Inflammatory macrophage treated with lipopolysaccharide for 4 hours (primary cell): Measurements from ENCODE around the gene FOXN3.

Experiments used
- DNase-seq: peaks from one replicate; pipeline ENCODE4 v3.0.0-alpha.2; 2020

Gene FOXN3

GRCh38 chr14:89248411-89249064 lies 168.5 kb downstream of the FOXN3 start:
- no peak for DNase-seq

GRCh38 chr14:89247457-89248122 lies 169.4 kb downstream of the FOXN3 start:
- DNase-seq = no peak

DNA sequence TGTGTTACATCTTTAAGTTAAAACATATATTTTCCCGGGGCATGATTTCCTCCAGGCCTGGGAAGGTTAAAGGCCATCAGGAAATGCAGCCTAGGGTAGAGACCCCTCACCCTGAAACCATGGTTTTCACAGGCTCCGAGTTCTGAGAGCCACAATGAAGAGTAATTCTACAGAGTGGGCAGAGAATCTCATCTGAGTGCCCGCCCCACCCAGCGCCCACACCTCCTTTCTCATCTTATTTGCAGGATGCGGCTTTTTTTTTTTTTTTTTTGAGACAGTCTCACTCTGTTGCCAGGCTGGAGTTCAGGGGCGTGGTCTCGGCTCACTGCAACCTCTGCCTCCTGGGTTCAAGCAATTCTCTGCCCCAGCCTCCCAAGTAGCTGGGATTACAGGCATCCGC lies 170.7 kb downstream of the FOXN3 start:
- DNase-seq = no peak

- no peak for DNase-seq
These were observed 171.2 kb downstream of the FOXN3 start for GRCh38 chr14:89245802-89246201.

- DNase-seq = no peak
These were observed 172.3 kb downstream of the FOXN3 start for GRCh38 chr14:89244720-89245119.

DNA sequence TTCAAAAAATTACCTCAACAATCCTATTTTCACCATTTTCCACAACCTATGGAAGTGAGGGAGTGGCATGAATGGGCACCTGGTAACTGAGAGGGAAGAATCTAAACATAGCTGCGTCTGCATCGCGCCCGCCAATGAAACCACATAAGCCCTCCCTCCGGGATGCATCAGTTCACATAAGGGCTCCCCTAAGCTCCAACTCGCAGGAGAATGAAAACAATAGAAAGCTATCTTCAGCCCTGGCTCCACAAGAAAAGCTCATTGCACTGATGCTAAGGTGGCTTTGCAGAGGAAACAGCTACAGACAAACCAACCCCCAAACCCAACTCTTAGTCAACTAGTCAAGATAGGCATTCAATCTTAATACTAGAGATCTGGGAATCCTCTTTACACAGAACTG lies 173.3 kb downstream of the FOXN3 start:
- DNase-seq = no peak

- no peak for DNase-seq
These were observed 173.7 kb downstream of the FOXN3 start for GRCh38 chr14:89243286-89243685.

DNA sequence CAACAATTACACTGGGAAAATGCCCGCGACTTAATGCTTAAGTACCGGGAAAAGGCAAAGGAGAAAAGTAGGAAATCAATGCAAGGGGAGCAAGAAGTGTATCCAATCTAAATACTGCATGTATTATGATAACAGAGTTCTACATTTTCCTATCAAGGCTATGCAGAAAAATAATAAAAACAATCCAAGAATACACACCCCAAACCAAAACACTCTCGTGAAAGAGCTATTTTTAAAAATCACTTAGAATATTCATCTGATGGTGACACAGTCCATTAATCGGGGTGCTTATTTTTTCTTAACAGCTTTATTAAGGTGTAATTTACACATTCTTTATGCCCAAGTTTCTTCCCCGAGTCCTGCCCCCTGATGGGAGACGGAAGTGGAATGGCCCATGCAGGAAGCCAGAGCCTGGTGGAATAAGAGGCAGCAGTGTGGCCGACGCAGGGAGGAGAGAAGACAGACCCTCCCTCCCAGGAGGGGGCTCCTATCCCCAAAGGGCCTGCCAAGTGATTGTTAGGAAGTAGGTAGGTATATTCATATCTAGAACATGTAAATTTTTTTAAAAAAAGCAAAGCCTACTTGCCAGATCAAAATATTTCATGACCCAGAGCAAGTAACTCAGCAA lies 174.3 kb downstream of the FOXN3 start:
- no peak for DNase-seq

GRCh38 chr14:89241934-89242651 lies 174.9 kb downstream of the FOXN3 start:
- no peak for DNase-seq

GRCh38 chr14:89241257-89241656 lies 175.8 kb downstream of the FOXN3 start:
- DNase-seq = peak; percentile 36

- DNase-seq = no peak
These were observed 176.6 kb downstream of the FOXN3 start for GRCh38 chr14:89240414-89240813.

DNA sequence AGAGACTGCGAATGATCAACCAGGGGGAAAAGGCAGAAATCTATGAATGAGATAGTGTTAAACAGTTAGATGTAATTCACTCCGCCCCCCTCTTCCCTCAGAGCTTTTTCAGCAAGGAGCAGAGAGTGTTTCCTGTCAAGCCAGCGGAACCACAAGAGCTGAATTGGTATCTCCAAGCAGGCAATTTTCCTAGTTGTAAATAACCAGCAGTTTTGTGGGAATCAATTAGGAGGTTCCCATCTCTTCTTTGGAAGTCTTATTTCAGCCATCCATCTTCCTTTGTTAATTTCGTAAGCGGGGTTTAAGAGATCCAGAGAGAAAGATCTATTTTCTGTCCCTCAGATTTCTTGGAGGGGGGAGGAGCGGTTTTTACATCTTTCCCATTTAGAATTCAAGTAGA lies 178.0 kb downstream of the FOXN3 start:
- DNase-seq = no peak

- no peak for DNase-seq
These were observed 179.0 kb downstream of the FOXN3 start for GRCh38 chr14:89237921-89238529.

- DNase-seq = no peak
These were observed 180.2 kb downstream of the FOXN3 start for GRCh38 chr14:89236851-89237250.

DNA sequence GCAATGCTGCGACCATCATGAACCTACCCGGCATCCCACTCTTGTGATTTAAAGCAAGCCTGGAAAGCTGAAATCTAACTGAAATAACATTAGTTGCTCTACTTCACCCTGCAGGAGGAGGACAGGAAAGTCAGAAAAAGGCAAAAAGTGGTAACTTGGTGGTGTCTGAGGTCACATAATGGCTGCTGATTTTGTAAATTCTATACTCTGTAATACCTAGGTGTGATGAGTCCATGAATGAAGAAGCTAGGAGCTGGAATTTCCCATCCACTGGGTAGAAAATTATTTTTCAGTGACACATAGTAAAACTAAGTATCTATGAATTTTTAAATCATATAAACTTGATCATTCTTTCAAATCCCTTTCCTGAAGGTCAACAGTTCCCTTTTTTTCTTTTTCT lies 183.8 kb downstream of the FOXN3 start:
- DNase-seq = no peak

DNA sequence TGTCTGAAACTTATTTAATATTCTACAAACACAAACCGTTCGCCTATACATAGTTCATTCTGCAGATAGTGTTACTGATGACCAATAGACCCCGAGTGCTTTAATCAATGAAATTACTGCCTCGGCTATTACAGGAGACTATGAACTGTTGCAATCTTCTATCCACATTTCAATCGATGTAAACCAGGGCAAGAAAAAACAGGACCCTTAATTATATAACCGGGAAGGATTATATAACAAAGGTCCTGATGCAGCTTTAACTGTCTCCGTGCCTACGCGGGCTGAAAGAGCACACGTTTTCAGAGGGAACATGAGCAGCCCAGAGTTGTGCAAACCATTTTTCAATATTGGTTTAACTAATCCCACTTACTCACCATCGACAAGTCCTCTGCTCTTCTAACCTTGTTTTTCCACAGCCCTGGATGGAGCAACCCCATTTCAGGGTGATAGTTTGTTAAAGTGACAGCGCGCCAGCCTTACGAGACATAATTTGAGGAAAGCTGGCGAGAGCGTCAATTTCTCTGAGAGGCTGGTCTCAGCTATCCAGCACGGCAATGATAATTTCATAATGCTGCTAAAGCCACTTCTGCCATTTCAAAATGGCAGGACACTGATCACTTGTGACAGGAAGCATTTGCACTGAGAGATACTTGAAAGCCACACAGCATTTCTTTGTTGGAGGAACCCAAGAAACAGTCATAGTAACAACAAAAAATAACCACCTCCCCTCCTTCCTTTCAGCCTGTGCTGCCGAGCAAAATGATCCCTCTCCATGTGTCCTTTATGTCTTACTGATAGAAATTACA lies 184.6 kb downstream of the FOXN3 start:
- DNase-seq = no peak

DNA sequence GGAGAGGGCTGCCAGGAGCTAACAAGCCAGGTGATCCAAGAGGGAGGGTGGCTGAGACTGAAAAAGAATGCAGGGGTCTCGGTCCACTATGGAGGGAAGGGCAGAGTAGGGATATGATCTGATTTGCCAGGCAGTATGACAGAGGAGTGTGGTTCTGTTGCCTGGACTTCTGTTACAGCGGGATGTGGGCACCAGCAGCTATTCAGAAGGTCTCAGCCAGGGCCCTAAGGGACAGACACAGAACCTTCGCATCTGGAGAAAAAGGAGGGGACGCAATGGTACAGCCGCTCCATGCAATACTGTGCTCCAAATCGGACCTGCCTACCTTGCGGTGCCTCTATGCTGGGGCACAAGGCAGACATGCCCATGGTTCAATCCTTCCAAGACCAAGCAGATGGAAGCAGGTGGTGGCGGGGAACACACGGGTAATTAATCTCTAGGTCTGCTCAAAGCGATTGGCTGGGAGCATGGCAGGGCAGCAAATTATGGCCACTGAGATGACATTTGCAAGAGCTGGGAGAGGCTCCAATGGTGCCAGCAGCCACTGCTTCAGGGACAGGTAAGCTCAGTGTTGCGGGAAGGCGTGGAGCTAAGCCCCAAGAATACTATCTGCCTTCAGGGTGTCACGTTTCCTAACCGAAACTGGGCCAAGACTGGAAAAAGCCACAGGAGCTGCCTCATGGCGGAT lies 185.5 kb downstream of the FOXN3 start:
- no peak for DNase-seq

- DNase-seq = no peak
These were observed 188.0 kb downstream of the FOXN3 start for GRCh38 chr14:89228921-89229639.

DNA sequence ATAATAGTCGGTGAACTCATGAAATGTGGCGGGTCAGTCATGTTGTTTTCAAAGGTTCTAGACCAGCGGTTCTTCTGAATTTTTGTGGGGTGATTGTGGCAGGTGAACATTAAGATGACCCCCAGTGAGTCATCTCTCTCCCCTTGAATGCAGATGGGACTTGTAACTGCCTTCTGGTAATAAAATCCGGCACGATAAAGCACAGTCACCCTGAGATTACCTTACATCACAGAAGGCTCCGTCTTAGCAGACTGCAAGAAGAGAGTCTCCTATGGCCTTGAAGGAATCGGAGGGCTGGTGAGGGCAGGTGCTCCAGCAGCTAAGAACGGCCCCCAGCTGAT lies 189.6 kb downstream of the FOXN3 start:
- DNase-seq = no peak

GRCh38 chr14:89226801-89227495 lies 190.1 kb downstream of the FOXN3 start:
- DNase-seq = no peak

DNA sequence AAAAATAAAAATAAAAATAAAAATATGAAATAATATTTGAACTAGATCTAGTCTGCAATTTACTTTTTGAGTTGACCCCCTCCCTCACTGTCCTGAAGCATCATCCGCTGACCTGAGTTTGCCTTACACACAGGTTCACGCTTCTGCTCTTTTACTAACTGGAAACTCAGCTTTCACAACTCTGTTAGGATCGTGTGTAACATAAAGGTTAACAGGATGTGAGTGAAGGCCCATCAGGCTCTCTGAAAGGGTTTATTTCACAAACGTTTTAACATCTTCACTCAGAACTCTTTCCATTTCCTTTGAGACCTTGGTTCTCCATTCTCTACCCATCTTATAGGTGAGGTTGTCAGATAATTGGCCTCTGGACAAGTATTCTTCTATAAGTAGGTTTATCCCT lies 191.4 kb downstream of the FOXN3 start:
- no peak for DNase-seq
